ENCODE data around the gene SGMS2.

The SGMS2 gene

DNA sequence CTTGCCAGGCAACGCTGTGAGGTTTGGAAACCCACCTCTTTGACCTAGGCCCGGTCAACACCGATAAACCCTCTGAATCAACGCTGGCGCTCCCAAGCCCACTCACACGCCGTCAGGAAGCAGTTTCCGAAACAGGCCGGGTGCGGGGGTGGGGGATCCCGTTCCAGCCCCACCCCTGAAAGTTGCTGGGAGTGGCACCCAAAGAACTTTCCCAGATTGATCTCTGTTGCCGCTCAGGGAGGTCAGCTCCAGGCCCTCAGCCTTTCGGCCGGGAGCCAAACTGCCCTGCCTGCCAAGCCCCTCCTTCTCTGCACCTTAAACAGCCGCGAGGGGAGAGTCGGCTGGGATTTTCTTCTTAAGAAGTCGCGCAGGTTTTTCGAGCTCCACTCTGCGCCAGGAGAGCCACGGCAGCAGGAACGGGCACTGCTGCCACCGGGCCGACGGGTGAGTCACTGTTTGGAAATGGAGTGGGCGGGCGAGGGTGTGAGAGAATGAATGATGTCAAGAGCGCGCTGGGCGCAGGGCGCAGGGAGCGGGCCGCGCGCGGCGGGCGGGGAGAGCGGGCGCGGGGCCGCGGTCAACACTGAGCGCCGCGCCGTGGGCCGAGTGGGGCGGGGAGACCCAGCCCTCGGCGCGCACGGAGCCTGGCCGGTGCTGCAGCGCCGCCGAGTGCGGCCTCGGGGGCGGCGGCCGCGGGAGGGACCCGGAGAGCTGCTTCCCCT, at the start of gene SGMS2:
Gene SGMS2 (plus strand): TSS at position 583 of the 722 bp plus-strand sequence. CDS start 70,622 bp downstream, outside the sequence.
- peak; percentile 27 to 78 (median 36) for DNase-seq (ENCODE audit: low read depth in 3 of 3)

DNA sequence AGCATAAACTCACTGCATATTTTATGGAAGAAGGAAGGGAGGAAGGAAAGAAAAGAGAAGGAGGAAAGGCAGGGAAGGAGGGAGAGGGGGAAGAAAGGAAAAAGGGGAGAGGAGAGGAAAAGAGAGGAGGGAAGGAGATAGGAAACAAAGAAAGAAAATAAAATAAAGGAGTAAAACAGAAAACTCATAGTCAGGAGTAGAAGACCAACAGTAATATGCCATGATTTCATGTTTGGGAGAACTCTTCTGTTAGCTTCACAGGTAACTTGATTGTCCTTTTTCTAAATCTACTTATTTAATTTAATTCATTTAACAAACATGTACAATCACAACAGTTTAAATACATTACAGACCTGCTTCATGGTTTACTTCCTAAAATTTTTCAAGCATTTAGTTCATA, 46.8 kb upstream of the SGMS2 start:
- DNase-seq (ENCODE audit: low read depth in 3 of 3): no peak

DNA sequence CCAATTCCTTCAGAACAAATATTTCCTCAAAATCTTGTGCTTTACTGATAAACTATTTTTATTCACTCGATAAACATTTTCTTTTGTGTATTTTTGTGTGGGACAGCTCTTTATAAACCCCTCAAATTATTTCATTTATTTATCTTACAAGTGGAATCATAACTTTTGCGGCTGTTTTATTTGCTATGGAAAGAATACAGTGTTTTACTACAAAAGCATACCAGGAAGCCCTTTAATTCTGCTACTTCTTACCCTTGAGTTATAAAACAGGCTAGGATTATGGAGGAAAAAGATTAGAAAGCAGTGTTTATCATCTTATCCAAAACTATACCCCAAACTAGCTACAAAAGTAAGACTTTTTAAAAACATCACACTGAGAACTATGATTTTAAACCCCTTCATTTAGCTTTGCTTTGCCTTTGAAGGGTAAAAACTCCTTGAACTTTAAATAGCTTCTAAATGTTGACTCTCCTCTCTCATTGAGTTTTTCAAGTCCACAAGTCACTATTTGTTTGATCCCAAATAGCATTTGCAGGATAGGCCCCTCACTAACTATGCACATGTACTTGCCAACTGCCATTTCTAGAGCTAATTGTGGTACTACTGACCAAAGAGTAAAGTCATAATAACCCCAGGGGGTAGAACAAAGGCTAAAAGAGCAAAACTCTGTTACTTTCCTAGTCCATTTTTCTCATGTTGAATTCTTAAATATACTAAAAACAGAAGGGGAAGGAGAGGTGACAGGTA, 45.8 kb upstream of the SGMS2 start:
- DNase-seq (ENCODE audit: low read depth in 3 of 3): no peak

DNA sequence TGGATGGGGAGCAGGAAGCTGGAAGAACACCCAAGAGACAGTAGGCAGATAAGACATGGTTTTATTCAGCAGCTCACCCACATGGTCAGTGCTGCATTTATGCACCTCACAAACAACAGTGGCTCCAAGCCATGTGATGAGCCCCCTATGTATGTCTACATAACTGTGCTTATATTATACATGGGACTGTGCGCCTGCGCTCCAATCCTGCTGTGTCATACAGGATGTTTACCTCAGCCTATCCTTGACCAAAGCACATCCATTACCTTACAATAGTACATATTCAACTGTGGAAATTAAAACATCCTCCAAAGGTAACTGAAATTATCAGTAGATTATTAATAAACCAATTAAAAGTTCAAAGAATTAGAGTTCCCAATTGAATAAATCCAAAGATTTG, 44.1 kb upstream of the SGMS2 start:
- DNase-seq (ENCODE audit: low read depth in 3 of 3): no peak

DNA sequence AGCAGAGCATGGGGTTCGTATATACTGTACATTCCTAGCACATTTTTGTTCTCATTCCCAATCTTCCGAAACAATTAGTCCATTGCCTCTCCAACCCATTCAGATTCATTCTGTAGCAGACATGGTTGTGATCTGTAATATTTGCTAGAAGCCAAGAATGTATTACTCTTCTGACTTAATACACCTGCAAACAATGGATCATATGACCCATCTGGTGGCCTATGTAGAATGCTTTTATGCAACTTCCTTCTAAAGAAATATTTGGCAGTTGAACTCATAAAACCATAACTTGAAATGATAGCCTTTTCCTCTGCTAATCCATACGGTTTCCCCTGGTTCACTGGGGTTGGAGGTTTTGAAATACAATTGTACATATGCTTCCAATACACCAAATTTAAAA, 32.8 kb upstream of the SGMS2 start:
- DNase-seq (ENCODE audit: low read depth in 3 of 3): no peak

DNA sequence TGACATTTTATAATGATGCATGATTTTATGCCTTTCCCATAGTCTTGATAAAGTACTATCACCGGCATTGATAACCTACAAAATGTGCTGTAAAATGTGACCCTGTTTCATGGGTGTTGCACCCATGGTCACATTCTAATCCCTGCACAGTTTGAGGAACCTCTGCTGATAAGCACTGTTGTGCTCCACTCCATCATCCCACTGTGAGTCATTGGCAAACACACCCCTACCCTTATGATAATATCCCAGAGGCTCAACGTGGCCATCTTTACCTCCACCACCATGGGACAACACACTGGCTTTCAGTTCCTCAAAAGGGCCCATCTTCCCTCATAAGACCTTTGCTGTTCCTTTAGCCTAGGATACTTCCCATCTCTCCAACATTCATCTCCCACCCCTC, 32.0 kb upstream of the SGMS2 start:
- DNase-seq (ENCODE audit: low read depth in 3 of 3): no peak

DNA sequence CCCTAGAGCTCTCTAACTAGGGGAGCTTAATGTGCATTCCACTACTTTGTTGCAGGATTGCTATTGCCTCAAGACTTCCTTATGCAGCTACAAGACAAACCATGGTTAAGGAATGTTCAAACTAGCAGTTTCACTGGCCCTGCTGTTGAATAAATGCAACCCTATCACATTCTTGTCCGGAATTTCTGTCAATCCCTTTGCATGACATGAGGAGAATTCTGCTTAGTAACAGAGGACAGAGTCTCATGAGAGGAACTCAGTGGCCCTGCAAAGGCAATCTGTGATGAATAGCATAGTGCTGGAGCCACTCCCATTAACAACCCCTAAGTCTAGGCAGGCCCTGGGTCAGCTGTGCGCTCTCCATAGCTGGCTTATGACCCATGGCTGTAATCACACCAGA, 30.7 kb upstream of the SGMS2 start:
- DNase-seq (ENCODE audit: low read depth in 3 of 3): no peak

DNA sequence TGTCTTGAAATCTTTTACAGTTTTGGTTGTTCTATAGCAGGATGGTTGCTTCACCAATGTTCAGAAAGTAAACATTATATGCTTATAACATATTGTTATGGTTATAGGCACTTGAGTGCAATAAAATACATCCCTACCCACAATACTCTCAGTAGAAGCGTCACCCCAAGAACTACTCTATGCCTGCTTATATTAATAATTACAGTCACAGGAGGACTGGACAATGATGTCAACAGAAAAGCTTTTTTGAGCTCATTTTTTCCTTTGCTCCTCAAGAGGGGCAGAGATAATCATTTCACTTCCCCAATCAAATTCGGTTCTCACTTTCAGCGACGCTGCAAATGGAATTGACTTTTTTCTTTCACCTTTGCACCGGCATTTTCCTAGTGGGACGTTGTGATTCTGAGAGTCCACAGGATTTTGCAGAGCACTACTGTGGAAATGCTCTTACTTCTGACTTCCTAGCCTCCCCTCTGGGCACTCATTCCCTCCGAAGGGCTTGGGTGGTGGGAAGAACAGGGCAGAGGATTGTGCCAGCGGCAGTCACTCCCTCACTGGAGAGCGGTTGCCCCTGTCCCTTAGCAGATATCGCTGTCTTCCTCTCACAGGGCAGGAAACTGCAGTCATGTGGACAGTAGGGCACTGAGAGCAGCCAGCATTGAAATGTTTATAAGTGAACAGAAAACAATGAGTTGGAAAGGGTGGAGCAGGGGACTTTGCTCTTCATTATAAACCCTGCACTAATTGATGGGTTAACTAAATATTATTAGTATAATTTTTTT, 24.9 kb upstream of the SGMS2 start:
- DNase-seq (ENCODE audit: low read depth in 3 of 3): no peak

DNA sequence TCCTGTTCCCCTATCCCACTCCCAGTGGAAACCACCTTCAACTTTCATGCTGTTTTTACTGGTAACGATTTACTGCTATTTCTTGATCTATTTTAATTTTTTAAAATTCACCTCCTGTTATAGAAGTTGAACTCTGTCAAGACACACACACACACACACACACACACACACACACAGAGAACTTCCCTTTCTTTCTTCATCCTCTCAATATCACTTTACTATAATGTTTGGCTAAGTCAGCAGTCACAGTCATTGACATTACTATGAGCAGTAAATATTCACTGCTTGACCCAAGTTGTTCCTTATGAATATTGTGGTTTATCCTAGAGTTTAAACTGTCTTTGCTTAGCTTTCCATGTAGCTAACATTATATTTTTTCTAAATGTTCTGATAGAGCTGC, 24.0 kb upstream of the SGMS2 start:
- no peak for DNase-seq (ENCODE audit: low read depth in 3 of 3)

DNA sequence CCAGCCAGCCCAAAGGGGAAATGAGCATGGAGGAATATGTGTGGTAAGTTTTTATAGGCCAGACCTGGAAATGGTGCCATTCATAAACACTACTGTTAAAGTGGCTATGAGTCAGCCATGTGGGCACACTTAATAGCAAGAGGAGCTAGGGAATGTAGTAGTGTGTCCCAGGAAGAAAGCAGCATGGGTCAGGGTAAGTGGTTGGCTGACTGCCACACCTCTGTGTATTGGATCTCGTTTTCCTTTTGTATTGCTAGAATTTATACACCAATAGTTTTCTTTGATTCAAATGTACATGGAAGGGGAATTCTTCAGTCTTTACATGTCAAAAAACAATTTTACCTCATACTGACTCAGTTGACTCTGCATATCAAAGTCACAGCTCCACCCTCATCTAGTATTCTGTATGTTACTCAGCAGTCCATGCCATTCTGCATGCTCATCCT, 22.9 kb upstream of the SGMS2 start:
- DNase-seq (ENCODE audit: low read depth in 3 of 3): no peak

DNA sequence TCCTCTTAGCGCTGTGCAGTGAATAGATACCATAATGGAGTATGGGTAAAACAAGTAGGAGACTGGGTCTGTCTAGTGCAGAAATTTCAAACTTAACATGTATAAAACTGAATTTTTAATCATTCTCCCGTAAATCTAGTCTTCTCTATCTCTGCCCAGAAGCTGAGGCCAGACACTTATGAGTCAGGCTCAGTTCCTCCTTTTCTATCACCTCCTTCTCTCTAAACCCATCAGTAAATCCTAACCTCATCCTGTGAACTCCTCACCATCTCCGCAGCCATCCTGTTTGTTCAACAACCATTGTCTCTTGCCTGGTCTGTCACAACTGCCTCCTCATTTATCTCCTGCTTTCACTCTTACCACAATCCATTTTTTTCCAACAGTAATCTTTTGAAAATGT, 19.8 kb upstream of the SGMS2 start:
- no peak for DNase-seq (ENCODE audit: low read depth in 3 of 3)

DNA sequence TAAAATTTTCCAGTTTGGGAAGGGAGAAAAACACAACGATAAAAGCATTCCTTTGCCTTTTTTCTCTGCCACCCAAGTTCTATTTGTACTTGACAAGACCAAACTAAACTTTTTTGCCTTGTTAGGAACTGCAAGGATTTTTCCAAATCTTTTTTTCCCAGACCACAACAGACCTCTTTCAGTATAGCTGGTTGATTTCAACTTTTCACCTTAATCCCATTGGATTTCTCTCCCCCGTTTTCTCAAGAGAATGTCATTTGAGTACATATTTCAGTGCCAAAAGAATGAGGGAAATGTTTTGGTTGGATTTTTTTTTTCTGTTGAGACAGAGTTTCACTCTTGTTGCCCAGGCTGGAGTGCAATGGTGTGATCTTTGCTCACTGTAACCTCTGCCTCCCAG, 18.5 kb upstream of the SGMS2 start:
- no peak for DNase-seq (ENCODE audit: low read depth in 3 of 3)

DNA sequence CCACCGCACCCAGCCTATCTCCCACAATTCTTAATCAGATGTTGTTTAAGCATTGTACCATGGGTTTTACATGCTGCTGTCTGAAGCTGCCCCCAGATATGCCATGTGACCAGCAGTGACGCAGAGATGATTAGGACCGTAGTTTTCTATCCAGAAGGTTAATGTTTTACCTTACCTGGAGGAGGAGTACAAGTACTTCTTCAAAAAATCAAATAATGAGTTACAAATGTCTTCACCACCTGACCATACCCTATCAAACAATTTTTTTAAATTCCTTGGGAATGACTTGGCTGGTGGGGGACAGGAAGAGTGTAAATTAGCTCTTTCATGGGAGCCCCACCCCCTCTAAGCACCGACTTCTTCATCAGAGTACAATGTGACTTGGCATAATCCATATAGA, 16.2 kb upstream of the SGMS2 start:
- no peak for DNase-seq (ENCODE audit: low read depth in 3 of 3)

DNA sequence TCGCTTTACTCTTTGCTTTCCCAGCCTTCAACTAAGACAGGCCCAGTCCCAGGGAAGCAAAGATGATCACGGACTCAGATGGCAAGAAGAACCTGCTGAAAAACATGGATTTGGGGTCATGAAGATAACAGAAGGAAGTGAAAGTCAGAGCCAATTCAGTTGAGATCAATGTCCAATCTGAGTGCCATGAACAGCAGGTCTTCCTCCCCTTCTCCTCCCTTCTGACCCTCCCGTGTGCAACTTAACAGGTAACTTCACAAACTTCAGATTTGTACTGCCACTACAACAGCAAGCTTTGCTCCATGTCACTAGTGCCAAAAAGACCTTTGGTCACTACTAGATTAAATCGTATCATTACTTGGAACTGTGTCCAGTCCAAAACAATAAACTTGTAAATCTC, 15.5 kb upstream of the SGMS2 start:
- no peak for DNase-seq (ENCODE audit: low read depth in 3 of 3)

DNA sequence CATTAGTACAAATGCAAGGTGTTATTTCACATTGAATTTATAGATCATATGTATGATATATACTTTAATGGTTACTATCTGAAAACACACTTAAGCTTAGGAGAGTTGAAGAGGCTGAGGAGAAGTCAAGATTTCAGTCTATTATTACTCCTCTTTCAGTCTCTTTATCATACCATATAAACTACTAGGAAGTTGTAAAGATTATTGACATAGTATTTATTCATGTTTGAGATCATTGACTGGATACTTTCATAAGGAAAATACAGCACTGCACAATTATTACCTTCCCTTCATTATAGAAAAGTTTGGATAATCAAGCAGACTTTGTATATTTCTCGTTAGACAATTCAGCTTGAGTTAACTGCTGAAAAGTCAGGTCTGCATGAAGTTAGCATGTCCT, 10.0 kb upstream of the SGMS2 start:
- DNase-seq (ENCODE audit: low read depth in 3 of 3): no peak

DNA sequence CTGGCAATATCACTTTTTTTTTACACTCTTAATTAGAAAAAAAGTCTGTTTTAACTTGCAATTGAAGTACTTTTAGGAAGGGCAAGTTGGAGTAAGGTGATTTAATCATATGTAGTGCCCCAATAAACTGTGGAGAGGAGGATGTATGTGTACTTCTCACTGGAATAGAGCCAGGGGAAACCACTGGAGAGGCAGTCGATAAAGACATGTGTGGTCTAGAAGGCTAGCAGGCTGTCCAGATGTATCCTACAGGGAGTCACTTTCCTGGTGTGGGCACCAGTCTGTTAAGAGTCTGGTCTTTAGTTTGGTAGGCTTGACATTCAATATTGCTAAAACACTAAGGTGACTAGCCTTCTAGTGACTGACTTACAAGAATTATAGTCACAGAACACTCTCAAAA, 9.6 kb upstream of the SGMS2 start:
- DNase-seq (ENCODE audit: low read depth in 3 of 3): no peak

DNA sequence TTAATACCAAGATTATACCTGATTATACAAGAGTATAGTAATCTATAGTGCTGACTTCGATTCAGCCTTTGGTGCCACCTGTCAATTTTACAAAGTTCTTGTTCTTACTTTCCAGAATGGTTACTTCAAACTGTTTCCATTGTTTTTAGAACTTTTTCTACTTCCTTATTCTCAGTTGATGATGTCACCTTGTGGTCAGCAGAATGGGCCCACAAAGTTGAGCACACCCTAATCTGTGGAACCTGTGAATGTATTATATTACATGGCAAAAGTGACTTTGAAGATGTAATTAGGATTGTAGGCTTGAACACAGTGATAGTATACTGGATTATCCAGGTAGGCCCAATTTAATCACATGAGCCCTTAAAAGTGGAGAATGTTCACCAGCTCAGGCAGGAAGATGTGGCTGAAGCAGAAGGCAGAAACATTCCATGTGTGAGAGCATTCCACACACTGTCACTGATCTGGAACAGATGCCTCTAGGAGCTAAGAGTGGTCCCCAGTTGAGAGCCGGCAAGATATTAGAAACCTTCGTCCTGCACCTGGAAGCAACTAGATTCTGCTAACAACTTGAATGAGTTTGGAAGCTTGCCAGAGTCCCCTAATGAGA, 6.3 kb upstream of the SGMS2 start:
- DNase-seq (ENCODE audit: low read depth in 3 of 3): no peak

DNA sequence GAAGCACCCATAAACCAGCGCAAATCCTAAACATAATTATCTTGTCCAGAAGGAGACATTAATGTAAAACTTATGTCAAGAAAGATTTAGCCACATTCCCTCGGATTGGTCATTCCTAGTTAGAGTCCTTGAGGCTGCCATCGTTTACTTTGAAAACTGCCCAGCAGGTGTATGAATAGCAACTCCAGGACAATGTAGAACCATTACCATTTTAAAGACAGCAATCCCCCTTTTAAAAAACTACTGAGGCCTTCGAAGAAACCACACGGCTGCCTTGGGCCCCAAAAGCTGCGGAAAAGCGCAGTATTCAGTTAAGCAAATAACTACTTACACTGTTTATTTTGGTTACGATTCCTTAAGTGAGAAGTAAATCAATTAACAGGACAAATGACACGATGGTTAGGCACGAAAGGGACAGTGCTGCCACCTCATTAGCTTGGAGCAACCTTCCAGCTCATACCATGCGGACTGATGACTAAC, 822 bp upstream of the SGMS2 start:
- no peak for DNase-seq (ENCODE audit: low read depth in 3 of 3)

DNA sequence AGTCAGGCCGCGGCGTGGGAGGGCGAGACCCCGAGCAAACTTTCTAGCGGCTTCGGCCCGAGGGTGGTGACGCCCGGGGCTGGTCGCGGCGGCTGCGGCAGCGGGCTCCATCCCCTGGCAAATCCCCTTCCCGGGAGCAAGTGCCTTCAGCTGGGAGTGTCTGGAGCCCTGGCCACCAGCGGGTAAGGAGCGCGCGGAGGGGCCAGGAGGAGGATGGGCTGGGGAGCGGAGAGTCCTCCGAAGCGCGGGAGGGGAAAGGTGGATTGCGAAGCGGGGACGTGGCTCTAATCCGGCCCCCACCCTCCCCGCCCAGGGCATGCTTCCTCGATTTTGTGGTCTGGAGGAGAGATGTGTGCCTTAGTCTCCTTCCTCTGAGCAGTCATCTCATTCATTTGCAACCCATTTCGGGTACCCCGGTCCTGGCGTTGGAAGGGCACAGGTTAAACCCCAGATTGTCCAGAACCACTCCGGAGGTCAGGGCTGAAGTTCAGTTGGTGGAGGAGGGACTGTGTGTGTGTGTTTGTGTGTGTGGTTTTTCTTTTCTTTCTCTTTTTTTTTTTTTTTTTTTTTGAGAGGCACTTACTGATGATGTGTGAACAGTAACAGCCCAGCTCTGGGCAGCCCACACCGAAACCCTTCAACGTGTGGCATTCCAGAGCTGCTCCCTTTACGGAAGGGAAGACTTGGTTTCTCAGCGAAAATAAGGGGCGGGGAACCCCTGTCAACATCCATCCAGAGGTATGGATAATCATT, 516 bp downstream of the SGMS2 start:
- no peak for DNase-seq (ENCODE audit: low read depth in 3 of 3)

DNA sequence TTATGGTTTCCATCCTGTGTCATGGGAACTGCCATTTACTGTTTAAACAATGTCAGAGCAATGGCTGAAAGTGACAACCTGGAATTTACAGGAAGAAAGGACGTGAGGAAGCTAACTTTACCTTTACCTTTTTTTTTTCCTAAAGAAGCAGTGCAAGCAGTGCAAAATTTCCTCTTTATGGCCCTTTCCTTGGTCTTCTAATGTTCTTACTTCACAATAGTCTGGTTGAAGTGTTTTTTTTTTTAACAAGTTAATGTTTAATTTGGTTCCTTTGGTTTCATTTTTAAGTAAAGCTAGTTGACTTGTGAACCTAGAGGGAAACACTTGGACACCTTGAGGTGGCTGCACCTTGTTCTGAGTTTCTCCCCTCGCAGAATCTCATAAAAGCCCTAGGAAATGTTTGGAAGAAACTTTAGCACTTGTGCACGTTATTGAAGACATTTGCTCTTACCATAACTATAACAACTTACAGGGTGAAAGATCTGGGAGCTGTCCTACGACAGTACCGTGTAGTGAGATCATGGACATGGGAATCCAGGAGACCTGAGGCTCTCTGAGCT, 1.8 kb downstream of the SGMS2 start:
- no peak for DNase-seq (ENCODE audit: low read depth in 3 of 3)
